A549 (cell line): ENCODE data around the gene ATP5MC3. TPM values are rescaled to one million over a fixed set of nuclear protein-coding genes. Genes with fewer than 3 reads are reported as not detected.

ENCODE experiments used
- ATAC-seq, 2 experiments: fragments of 200-7000 bp in 1 of 2; fragments of >200 bp in 1 of 2; cut with Nextera tagmentation in 1 of 2; cut with Tn5 transposase in 1 of 2; 3 replicates each; pipeline versions ENCODE4 v1.8.0 to v1.9.1; 2018 to 2020; ENCODE audit warnings: mild to moderate bottlenecking in 1 of 2, moderate library complexity in 1 of 2
- CTCF ChIA-PET: fragments of 300-600 bp; sonication (Branson Sonifier 250); formaldehyde crosslinking; extraction: SDS; loops from one replicate; lab custom pipeline; 2021; ENCODE audit warnings: antibody characterized with exemption, inconsistent platforms; lab: Yijun Ruan, JAX
- POLR2A ChIA-PET: fragments of 350-600 bp; formaldehyde crosslinking; extraction: SDS; loops from one replicate; lab custom pipeline; 2021; ENCODE audit warnings: antibody characterized with exemption, inconsistent platforms; lab: Yijun Ruan, JAX
- DNase-seq, 2 experiments: peaks; one replicate each; pipeline versions ENCODE4 v3.0.0 to v3.0.0-alpha.2; 2011 to 2016; ENCODE audit warnings: low read depth in 1 of 2, low spot score in 1 of 2
- FAIRE-seq: peaks from 2 replicates; lab custom pipeline; 2011; peaks lifted over from hg19 to GRCh38; lab: Jason Lieb, UNC
- H3K27ac ChIP-seq, 2 experiments: fragments of >200 bp; sonication (Bioruptor Twin); formaldehyde crosslinking; 3 replicates each; pipeline ENCODE4 v1.5.1; 2016 to 2017
- H3K4me1 ChIP-seq: fragments of >200 bp; sonication (Bioruptor Twin); formaldehyde crosslinking; 3 replicates; pipeline ENCODE4 v1.6.1; 2016
- H3K4me2 ChIP-seq: fragments of >200 bp; sonication (Bioruptor Twin); formaldehyde crosslinking; 3 replicates; pipeline ENCODE4 v1.6.1; 2016
- H3K4me3 ChIP-seq: fragments of >200 bp; sonication (Bioruptor Twin); formaldehyde crosslinking; 3 replicates; pipeline ENCODE4 v1.5.1; 2016
- H3K9me3 ChIP-seq: fragments of >200 bp; sonication (Bioruptor Twin); formaldehyde crosslinking; 3 replicates; pipeline ENCODE4 v1.6.1; 2016
- ATOH8 ChIP-seq: fragments of 250-450 bp; sonication (Bioruptor Pico); IDR thresholded peaks from 2 replicates; pipeline ENCODE4 v1.5.0; 2020; ENCODE audit warnings: low read depth, mild to moderate bottlenecking, moderate library complexity
- BCL3 ChIP-seq: fragments of >200 bp; sonication (Bioruptor Twin); formaldehyde crosslinking; IDR thresholded peaks from 3 replicates; pipeline ENCODE4 v1.6.1; 2016
- BHLHE40 ChIP-seq: IDR thresholded peaks from 2 replicates; pipeline ENCODE4 v1.6.1; 2012; ENCODE audit warnings: low read depth, low read length, inconsistent platforms
- CBX2 ChIP-seq: fragments of 200-600 bp; sonication (generic); IDR thresholded peaks from 2 replicates; pipeline ENCODE4 v1.6.1; 2016; ENCODE audit warnings: low read depth, mild to moderate bottlenecking, borderline replicate concordance
- CBX8 ChIP-seq: fragments of 200-600 bp; sonication (generic); IDR thresholded peaks from 2 replicates; pipeline ENCODE4 v1.6.1; 2016
- CHD2 ChIP-seq: fragments of 150-350 bp; IDR thresholded peaks from 2 replicates; pipeline ENCODE4 v1.6.1; 2014; ENCODE audit warnings: low read length; ENCODE audit not compliant: partially characterized antibody
- CTCF ChIP-seq: fragments of >200 bp; sonication (Bioruptor Twin); formaldehyde crosslinking; IDR thresholded peaks from 3 replicates; pipeline ENCODE4 v1.5.1; 2016
- E2F6 ChIP-seq: IDR thresholded peaks from 2 replicates; pipeline ENCODE4 v1.6.1; 2012; ENCODE audit warnings: low read depth, borderline replicate concordance
- EHF ChIP-seq: fragments of 250-450 bp; sonication (Bioruptor Pico); IDR thresholded peaks from 2 replicates; pipeline ENCODE4 v1.5.0; 2020; ENCODE audit warnings: mild to moderate bottlenecking
- EHMT2 ChIP-seq: fragments of 200-600 bp; sonication (generic); IDR thresholded peaks from 2 replicates; pipeline ENCODE4 v1.6.1; 2016; ENCODE audit warnings: antibody characterized with exemption, low read depth, mild to moderate bottlenecking, moderate library complexity
- EP300 ChIP-seq, 2 experiments: fragments of >200 bp; sonication (Bioruptor Twin); formaldehyde crosslinking; IDR thresholded peaks; 2 replicates in 1 of 2; 3 replicates in 1 of 2; pipeline ENCODE4 v1.6.1; 2016 to 2017
- ESRRA ChIP-seq: fragments of 150-350 bp; IDR thresholded peaks from 2 replicates; pipeline ENCODE4 v1.6.1; 2014; ENCODE audit warnings: mild to moderate bottlenecking, low read length, borderline replicate concordance
- FOSB ChIP-seq: fragments of 250-450 bp; sonication (Bioruptor Pico); IDR thresholded peaks from 2 replicates; pipeline ENCODE4 v1.5.0; 2020; ENCODE audit warnings: mild to moderate bottlenecking, moderate library complexity
- FOXS1 ChIP-seq: fragments of 250-450 bp; sonication (Bioruptor Pico); IDR thresholded peaks from 2 replicates; pipeline ENCODE4 v1.5.0; 2020; ENCODE audit warnings: mild to moderate bottlenecking, moderate library complexity
- GATA3 ChIP-seq: IDR thresholded peaks from 2 replicates; pipeline ENCODE4 v1.6.1; 2012; ENCODE audit warnings: borderline replicate concordance
- HDAC2 ChIP-seq: fragments of 200-600 bp; sonication (generic); IDR thresholded peaks from 2 replicates; pipeline ENCODE4 v1.6.1; 2016
- HEYL ChIP-seq: fragments of 250-450 bp; sonication (Bioruptor Pico); IDR thresholded peaks from 2 replicates; pipeline ENCODE4 v1.8.0; 2021; ENCODE audit warnings: mild to moderate bottlenecking, moderate library complexity
- HMGXB4 ChIP-seq: fragments of 250-450 bp; sonication (Bioruptor Pico); IDR thresholded peaks from 2 replicates; pipeline ENCODE4 v1.5.0; 2021; ENCODE audit warnings: mild to moderate bottlenecking, moderate library complexity, borderline replicate concordance
- HOXA7 ChIP-seq: fragments of 250-450 bp; sonication (Bioruptor Pico); IDR thresholded peaks from 2 replicates; pipeline ENCODE4 v1.5.0; 2020; ENCODE audit warnings: mild to moderate bottlenecking, moderate library complexity
- HOXB13 ChIP-seq: fragments of 250-450 bp; sonication (Bioruptor Pico); IDR thresholded peaks from 2 replicates; pipeline ENCODE4 v1.5.0; 2020; ENCODE audit warnings: low read depth, mild to moderate bottlenecking, moderate library complexity
- HOXB5 ChIP-seq: fragments of 250-450 bp; sonication (Bioruptor Pico); IDR thresholded peaks from 2 replicates; pipeline ENCODE4 v1.5.0; 2020; ENCODE audit warnings: mild to moderate bottlenecking, moderate library complexity
- KDM1A ChIP-seq: fragments of 200-600 bp; sonication (generic); IDR thresholded peaks from 2 replicates; pipeline ENCODE4 v1.6.1; 2016; ENCODE audit warnings: low read depth, mild to moderate bottlenecking
- MAFK ChIP-seq: fragments of 450-650 bp; IDR thresholded peaks from 2 replicates; pipeline ENCODE4 v1.6.1; 2014; ENCODE audit not compliant: partially characterized antibody
- MAX ChIP-seq: IDR thresholded peaks from 2 replicates; pipeline ENCODE4 v1.6.1; 2012
- NPAS2 ChIP-seq: fragments of 250-450 bp; sonication (Bioruptor Pico); IDR thresholded peaks from 2 replicates; pipeline ENCODE4 v1.8.0; 2022; ENCODE audit warnings: mild to moderate bottlenecking, moderate library complexity, borderline replicate concordance
- PHF8 ChIP-seq: fragments of 200-600 bp; sonication (generic); IDR thresholded peaks from 2 replicates; pipeline ENCODE4 v1.6.1; 2016; ENCODE audit warnings: low read depth, mild to moderate bottlenecking, antibody characterized with exemption, moderate library complexity, borderline replicate concordance
- POLR2A ChIP-seq: IDR thresholded peaks from 2 replicates; pipeline ENCODE4 v1.6.1; 2012; ENCODE audit warnings: mild to moderate bottlenecking, low read length
- RCOR1 ChIP-seq: fragments of 150-350 bp; IDR thresholded peaks from 2 replicates; pipeline ENCODE4 v1.6.1; 2014; ENCODE audit warnings: antibody characterized with exemption, low read length, low read depth
- RFX5 ChIP-seq: fragments of 450-650 bp; IDR thresholded peaks from 2 replicates; pipeline ENCODE4 v1.7.1; 2014; ENCODE audit warnings: antibody characterized with exemption, mild to moderate bottlenecking, moderate library complexity
- RNF2 ChIP-seq: fragments of 200-600 bp; sonication (generic); IDR thresholded peaks from 2 replicates; pipeline ENCODE4 v1.6.1; 2016; ENCODE audit warnings: low read depth, mild to moderate bottlenecking, antibody characterized with exemption, moderate library complexity, borderline replicate concordance
- SMC3 ChIP-seq: fragments of >200 bp; sonication (Bioruptor Twin); formaldehyde crosslinking; IDR thresholded peaks from 3 replicates; pipeline ENCODE4 v1.6.1; 2018; ENCODE audit warnings: inconsistent platforms
- SREBF2 ChIP-seq: fragments of 450-650 bp; IDR thresholded peaks from 2 replicates; pipeline ENCODE4 v1.6.1; 2014; ENCODE audit warnings: mild to moderate bottlenecking, moderate library complexity
- ZC3H11A ChIP-seq: fragments of 450-650 bp; IDR thresholded peaks from 2 replicates; pipeline ENCODE4 v1.6.1; 2014; ENCODE audit warnings: antibody characterized with exemption, mild to moderate bottlenecking
- ZFP36 ChIP-seq: fragments of 450-650 bp; IDR thresholded peaks from 2 replicates; pipeline ENCODE4 v1.6.1; 2014; ENCODE audit warnings: borderline replicate concordance; ENCODE audit not compliant: partially characterized antibody
- ZNF302 ChIP-seq: fragments of 250-450 bp; sonication (Bioruptor Pico); IDR thresholded peaks from 2 replicates; pipeline ENCODE4 v1.9.0; 2021; ENCODE audit warnings: inconsistent platforms, mild to moderate bottlenecking, moderate library complexity
- ZSCAN20 ChIP-seq: fragments of 250-450 bp; sonication (Bioruptor Pico); IDR thresholded peaks from 2 replicates; pipeline ENCODE4 v1.8.0; 2022; ENCODE audit warnings: mild to moderate bottlenecking, moderate library complexity
- WGBS: methylation state at CpG from one replicate; pipeline ENCODE4 v1.1.6; 2017; ENCODE audit errors: missing lambda C conversion rate; 5-methylcytosine and 5-hydroxymethylcytosine counted together
- polyA plus RNA-seq, 4 experiments: library from polyadenylated mRNA; depleted of rRNA in 3 of 4; stranded (reverse); fragments of >200 nt; fragmentation: RNase III in 1 of 4; extraction: RNeasy Plus Mini Kit Qiagen cat#74134 plus additional on column Dnase treatment in 1 of 4; gene quantifications; 2 replicates in 3 of 4; 3 replicates in 1 of 4; pipeline ENCODE4 v1.2.3, GENCODE V29; 2011 to 2017

Gene ATP5MC3
- polyA plus RNA-seq, 2 of the 4 experiments (the other 2 are of a cell fraction): 437 to 642 TPM

- peak; percentile 28 for FAIRE-seq
- CTCF ChIA-PET: interaction anchor here (0.8 to 1.2 kb wide), 2 partner anchors 9 to 55 kb away, joined by 3 to 4 read pairs; no protein-coding TSS in a partner anchor
- no peak for TF ChIP-seq RFX5
- no peak for TF ChIP-seq HEYL (CRISPR knock-in tag)
- TF ChIP-seq ZNF302 (CRISPR knock-in tag): no peak
- TF ChIP-seq CBX8: no peak
- TF ChIP-seq KDM1A: no peak
- no peak for TF ChIP-seq RCOR1
- peak; percentile 79; the same call in 1 of the 2 replicates for TF ChIP-seq PHF8
- no peak for TF ChIP-seq HMGXB4 (CRISPR knock-in tag)
- no peak for TF ChIP-seq FOSB (CRISPR knock-in tag)
- no peak for TF ChIP-seq EP300 (IDR thresholded peaks at IDR 0.05)
- no peak for TF ChIP-seq E2F6
- TF ChIP-seq MAFK: peak; percentile 8
- no peak for TF ChIP-seq HOXB5 (CRISPR knock-in tag)
- TF ChIP-seq BCL3: peak; percentile 38; the same call in 1 of the 3 replicates
- no peak for TF ChIP-seq ZSCAN20 (CRISPR knock-in tag)
- TF ChIP-seq FOXS1 (CRISPR knock-in tag): no peak
- TF ChIP-seq ATOH8: no peak
- no peak; the same call in 1 of the 2 replicates for TF ChIP-seq GATA3
- no peak for TF ChIP-seq HOXB13 (CRISPR knock-in tag)
- TF ChIP-seq ESRRA: no peak
- no peak for TF ChIP-seq CTCF
- TF ChIP-seq HDAC2: no peak
- peak; percentile 67 for TF ChIP-seq MAX
- no peak for TF ChIP-seq EHMT2
- TF ChIP-seq SMC3: no peak
- no peak for TF ChIP-seq NPAS2 (CRISPR knock-in tag)
- TF ChIP-seq BHLHE40: no peak
- TF ChIP-seq CHD2: peak; percentile 98
- no peak for TF ChIP-seq EHF (CRISPR knock-in tag)
- peak; percentile 62; the same call in 1 of the 2 replicates for TF ChIP-seq POLR2A
- no peak for TF ChIP-seq ZC3H11A
- TF ChIP-seq RNF2: no peak
- TF ChIP-seq SREBF2: no peak
- TF ChIP-seq CBX2: no peak
- TF ChIP-seq HOXA7 (CRISPR knock-in tag): no peak
- TF ChIP-seq ZFP36: no peak
These were observed 13.5 kb downstream of the ATP5MC3 start, which contains the start of gene ATF2 for GRCh38 chr2:175167792-175168563. TSS of gene ATF2 (minus strand) at chr2:175168203. CDS start at chr2:175136443, 31,760 bp downstream.

More at GRCh38 chr2:175167792-175168563, 13.5 kb downstream of the ATP5MC3 start, which contains the start of gene ATF2:
- H3K4me2 ChIP-seq: peak within 1 kb of the TSS; percentile 93
- DNase-seq (peak; percentile 90 to 100), ATAC-seq (peak; percentile 96 to 97)
- H3K27ac ChIP-seq: peak within 1 kb of the TSS; percentile 93 to 95
- WGBS: 0% methylated on average over 31 of the region's 56 CpGs
- no peaks in the 10 kb centered on the region for H3K9me3 ChIP-seq
- H3K4me3 ChIP-seq: peak within 1 kb of the TSS; percentile 95
- H3K4me1 ChIP-seq: peaks cover 18% of the 10 kb centered on the region; the same call in 2 of the 3 replicates
- POLR2A ChIA-PET: interaction anchor here (0.6 to 1.3 kb wide), 4 partner anchors 10 to 50 kb away, joined by 3 to 8 read pairs (median 5); partner anchors contain the start of gene ATP5MC3
